DOHH2 (cell line): ENCODE results near the gene TMEM212.

Source experiments
- H3F3A ChIP-seq: fragments of 200-600 bp; sonication (generic), shearing (Covaris generic); 2 replicates; pipeline ENCODE4 v1.6.0; 2016; ENCODE audit warnings: antibody characterized with exemption, mild to moderate bottlenecking; ENCODE audit not compliant: control insufficient read depth, insufficient read depth
- H3K27ac ChIP-seq: fragments of 200-600 bp; sonication (generic); 2 replicates; pipeline ENCODE4 v1.5.1; 2014; ENCODE audit warnings: low read depth, mild to moderate bottlenecking, low read length, moderate library complexity
- H3K27me3 ChIP-seq: fragments of 200-600 bp; sonication (generic); 2 replicates; pipeline ENCODE4 v1.6.1; 2014; ENCODE audit warnings: mild to moderate bottlenecking, low read length, mixed read lengths; ENCODE audit not compliant: control insufficient read depth
- H3K36me3 ChIP-seq: fragments of 200-600 bp; sonication (generic); 2 replicates; pipeline ENCODE4 v1.6.1; 2014; ENCODE audit warnings: mild to moderate bottlenecking, low read length, moderate library complexity, mixed read lengths; ENCODE audit not compliant: control insufficient read depth
- H3K4me1 ChIP-seq: fragments of 200-600 bp; sonication (generic); 2 replicates; pipeline ENCODE4 v1.6.1; 2014; ENCODE audit warnings: mild to moderate bottlenecking, low read length, mixed read lengths; ENCODE audit not compliant: control insufficient read depth
- H3K4me2 ChIP-seq: fragments of 200-600 bp; sonication (generic); 2 replicates; pipeline ENCODE4 v1.6.0; 2014; ENCODE audit warnings: mild to moderate bottlenecking, low read length, moderate library complexity
- H3K4me3 ChIP-seq: fragments of 200-600 bp; sonication (generic); 2 replicates; pipeline ENCODE4 v1.5.1; 2014; ENCODE audit warnings: mild to moderate bottlenecking, low read length, mixed read lengths
- H3K79me2 ChIP-seq: fragments of 200-600 bp; sonication (generic); 2 replicates; pipeline ENCODE4 v1.6.1; 2014; ENCODE audit warnings: mild to moderate bottlenecking, low read length, mixed read lengths; ENCODE audit not compliant: control insufficient read depth
- H3K9me2 ChIP-seq: fragments of 200-600 bp; sonication (generic); replicated peaks from 2 replicates; pipeline ENCODE4 v1.6.1; 2014; ENCODE audit warnings: mild to moderate bottlenecking, low read length, mixed read lengths; ENCODE audit not compliant: control insufficient read depth
- H3K9me3 ChIP-seq: fragments of 200-600 bp; sonication (generic); 2 replicates; pipeline ENCODE4 v1.6.1; 2014; ENCODE audit warnings: antibody characterized with exemption, low read length, mixed read lengths; ENCODE audit not compliant: control insufficient read depth, insufficient read depth
- H4K20me1 ChIP-seq: fragments of 200-600 bp; sonication (generic); 2 replicates; pipeline ENCODE4 v1.6.0; 2014; ENCODE audit warnings: low read depth, mild to moderate bottlenecking, antibody characterized with exemption, low read length, moderate library complexity; ENCODE audit not compliant: control insufficient read depth, insufficient read depth
- EZH2phosphoT487 ChIP-seq: fragments of 200-600 bp; sonication (generic); IDR thresholded peaks from 2 replicates; pipeline ENCODE4 v1.6.1; 2017; ENCODE audit warnings: borderline replicate concordance, mild to moderate bottlenecking, antibody characterized with exemption, low read length, moderate library complexity, mixed read lengths
- TF ChIP-seq, protein P1 (sequence below): fragments of 200-600 bp; sonication (generic); IDR thresholded peaks from one replicate; pipeline ENCODE4 v1.5.1; 2014; ENCODE audit warnings: antibody characterized with exemption, mild to moderate bottlenecking, low read depth, low read length; ENCODE audit not compliant: poor library complexity, severe bottlenecking

TMEM212 gene

GRCh38 chr3:171805687-171806086 lies 37.5 kb upstream of the TMEM212 start:
- no peak overlapping the region for H3K27ac ChIP-seq
- no peaks in the 10 kb centered on the region for H3K4me1 ChIP-seq
- no peak overlapping the region for H3K4me3 ChIP-seq
- H3K79me2 ChIP-seq, result no peaks in the 10 kb centered on the region
- H4K20me1 ChIP-seq, result no peaks in the 10 kb centered on the region
- TF ChIP-seq EZH2phosphoT487, result no peak
- TF ChIP-seq, protein P1, sequence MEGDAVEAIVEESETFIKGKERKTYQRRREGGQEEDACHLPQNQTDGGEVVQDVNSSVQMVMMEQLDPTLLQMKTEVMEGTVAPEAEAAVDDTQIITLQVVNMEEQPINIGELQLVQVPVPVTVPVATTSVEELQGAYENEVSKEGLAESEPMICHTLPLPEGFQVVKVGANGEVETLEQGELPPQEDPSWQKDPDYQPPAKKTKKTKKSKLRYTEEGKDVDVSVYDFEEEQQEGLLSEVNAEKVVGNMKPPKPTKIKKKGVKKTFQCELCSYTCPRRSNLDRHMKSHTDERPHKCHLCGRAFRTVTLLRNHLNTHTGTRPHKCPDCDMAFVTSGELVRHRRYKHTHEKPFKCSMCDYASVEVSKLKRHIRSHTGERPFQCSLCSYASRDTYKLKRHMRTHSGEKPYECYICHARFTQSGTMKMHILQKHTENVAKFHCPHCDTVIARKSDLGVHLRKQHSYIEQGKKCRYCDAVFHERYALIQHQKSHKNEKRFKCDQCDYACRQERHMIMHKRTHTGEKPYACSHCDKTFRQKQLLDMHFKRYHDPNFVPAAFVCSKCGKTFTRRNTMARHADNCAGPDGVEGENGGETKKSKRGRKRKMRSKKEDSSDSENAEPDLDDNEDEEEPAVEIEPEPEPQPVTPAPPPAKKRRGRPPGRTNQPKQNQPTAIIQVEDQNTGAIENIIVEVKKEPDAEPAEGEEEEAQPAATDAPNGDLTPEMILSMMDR, result no peak
- no peaks in the 10 kb centered on the region for H3K27me3 ChIP-seq
- H3F3A ChIP-seq, result no peaks in the 10 kb centered on the region
- H3K36me3 ChIP-seq, result no peaks in the 10 kb centered on the region
- no peaks in the 10 kb centered on the region for H3K9me2 ChIP-seq
- H3K9me3 ChIP-seq, result no peaks in the 10 kb centered on the region
- no peak overlapping the region for H3K4me2 ChIP-seq

DNA sequence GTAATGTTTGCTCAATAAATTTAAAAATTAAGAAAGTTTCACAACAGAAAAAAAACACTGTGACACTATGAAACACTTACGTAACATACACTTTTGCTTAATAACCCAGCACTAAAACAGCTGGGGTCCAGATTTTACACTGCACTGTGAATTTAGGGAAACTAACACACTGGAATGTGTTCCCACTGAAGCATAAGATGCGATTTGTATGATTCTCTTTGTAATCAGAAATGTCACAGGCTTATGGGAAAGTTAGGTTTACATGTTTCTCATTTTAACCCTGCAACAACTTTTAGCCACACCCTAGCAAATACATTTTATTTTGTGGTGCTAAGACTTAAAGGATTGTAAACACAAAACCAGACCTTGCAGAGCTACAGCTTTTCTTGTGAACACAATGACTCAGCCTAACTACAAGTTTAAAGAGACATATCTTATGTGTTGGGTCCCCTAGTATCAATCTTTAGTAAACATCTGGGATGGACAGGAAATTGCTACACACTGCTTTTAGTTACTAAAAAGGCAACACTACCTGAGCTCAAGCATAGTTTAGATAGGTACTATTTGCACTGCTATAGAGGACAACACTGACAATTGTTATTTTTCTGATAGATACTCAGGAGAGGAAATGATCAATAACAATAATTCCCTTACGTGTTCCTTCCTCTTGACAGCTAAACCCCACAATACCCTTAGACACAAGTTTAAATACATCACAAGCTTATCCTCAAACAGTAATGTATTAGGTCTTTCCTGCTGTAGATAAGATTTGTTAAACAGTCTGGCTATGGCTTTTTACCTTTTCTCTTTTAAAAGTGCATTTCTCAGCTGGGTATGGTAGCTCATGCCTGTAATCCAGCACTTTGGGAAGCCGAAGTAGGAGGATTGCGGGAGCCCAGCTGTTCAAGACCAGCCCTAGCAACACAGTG lies 36.7 kb upstream of the TMEM212 start:
- no peaks in the 10 kb centered on the region for H3K4me1 ChIP-seq
- no peaks in the 10 kb centered on the region for H3K36me3 ChIP-seq
- no peaks in the 10 kb centered on the region for H3K27me3 ChIP-seq
- H3K9me2 ChIP-seq, result no peaks in the 10 kb centered on the region
- H3K79me2 ChIP-seq, result no peaks in the 10 kb centered on the region
- TF ChIP-seq, protein P1, result no peak
- TF ChIP-seq EZH2phosphoT487, result no peak
- H3F3A ChIP-seq, result no peaks in the 10 kb centered on the region
- no peaks in the 10 kb centered on the region for H4K20me1 ChIP-seq
- H3K27ac ChIP-seq, result no peak overlapping the region
- H3K4me2 ChIP-seq, result no peak overlapping the region
- no peaks in the 10 kb centered on the region for H3K9me3 ChIP-seq
- H3K4me3 ChIP-seq, result no peak overlapping the region

DNA sequence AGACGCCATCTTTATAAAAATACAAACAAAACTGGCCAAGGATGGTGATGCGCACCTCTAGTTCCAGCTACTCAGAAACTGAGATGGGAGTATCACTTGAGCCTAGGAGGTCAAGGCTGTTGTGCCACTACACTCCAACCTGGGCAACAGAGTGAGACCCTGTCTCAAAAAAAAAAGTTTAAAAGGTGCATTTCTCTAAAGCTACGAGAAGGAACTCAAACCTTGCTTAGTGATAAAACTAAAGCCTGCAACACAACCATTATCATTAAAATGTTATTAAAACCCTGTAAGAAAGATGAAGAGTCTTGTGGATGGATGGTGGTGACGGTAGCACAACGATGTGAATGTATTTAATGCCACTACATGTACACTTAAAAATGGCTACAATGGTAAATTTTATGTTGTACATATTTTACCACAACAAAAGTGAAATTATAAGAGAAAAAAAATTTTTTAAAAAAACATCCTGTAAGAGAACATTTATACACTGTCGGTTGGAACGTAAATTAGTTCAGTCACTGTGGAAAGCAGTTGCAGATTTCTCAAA lies 35.9 kb upstream of the TMEM212 start:
- Histone ChIP-seq H3K4me1 (no peaks in the 10 kb centered on the region), H3K9me3 (no peaks in the 10 kb centered on the region), H3K4me2 (no peak overlapping the region), H3K9me2 (no peaks in the 10 kb centered on the region), H3F3A (no peaks in the 10 kb centered on the region), H3K27ac (no peak overlapping the region), H3K79me2 (no peaks in the 10 kb centered on the region), H3K4me3 (no peak overlapping the region), H4K20me1 (no peaks in the 10 kb centered on the region), H3K36me3 (no peaks in the 10 kb centered on the region), H3K27me3 (no peaks in the 10 kb centered on the region)
- TF ChIP-seq EZH2phosphoT487, result no peak
- TF ChIP-seq, protein P1, result no peak
